Liver (tissue), 9 donors: ENCODE measurements around the gene POLR2H. TPM values are rescaled to one million over a fixed set of nuclear protein-coding genes. Genes with fewer than 3 reads are reported as not detected.

ENCODE experiments used
- DNase-seq: peaks from one replicate; pipeline ENCODE4 v3.0.0-alpha.2; 2017; ENCODE audit warnings: low spot score
- H3K27ac ChIP-seq, 2 donors: one replicate each; pipeline ENCODE4 v1.7.0; 2013; ENCODE audit warnings: inconsistent platforms in 2 of 2, low read length in 2 of 2, control low read depth in 1 of 2, low read depth in 1 of 2, mild to moderate bottlenecking in 1 of 2
- H3K27me3 ChIP-seq, 4 donors: one replicate each; pipeline versions ENCODE4 v1.6.1 to v1.7.0; 2013; ENCODE audit warnings: low read length in 3 of 4, inconsistent platforms in 1 of 4, mild to moderate bottlenecking in 1 of 4, moderate library complexity in 1 of 4; ENCODE audit not compliant: control insufficient read depth in 4 of 4, insufficient read depth in 4 of 4
- H3K36me3 ChIP-seq, 4 donors: one replicate each; pipeline versions ENCODE4 v1.6.1 to v1.7.0; 2013; ENCODE audit warnings: low read length in 3 of 4, mild to moderate bottlenecking in 3 of 4, low read depth in 1 of 4, moderate library complexity in 1 of 4; ENCODE audit not compliant: control insufficient read depth in 4 of 4, insufficient read depth in 3 of 4
- H3K4me1 ChIP-seq, 4 donors: one replicate each; pipeline versions ENCODE4 v1.6.1 to v1.7.0; 2013; ENCODE audit warnings: low read length in 3 of 4, mild to moderate bottlenecking in 3 of 4, moderate library complexity in 1 of 4; ENCODE audit not compliant: control insufficient read depth in 4 of 4, insufficient read depth in 4 of 4
- H3K4me3 ChIP-seq, 3 donors: one replicate each; pipeline versions ENCODE4 v1.6.1 to v1.7.0; 2013; ENCODE audit warnings: low read length in 3 of 3, control low read depth in 1 of 3, low read depth in 1 of 3, mild to moderate bottlenecking in 1 of 3
- H3K9ac ChIP-seq, 2 donors: one replicate each; pipeline ENCODE4 v1.7.0; 2013; ENCODE audit warnings: low read length in 2 of 2, mild to moderate bottlenecking in 2 of 2, moderate library complexity in 2 of 2, control low read depth in 1 of 2, low read depth in 1 of 2
- H3K9me3 ChIP-seq, 4 donors: one replicate each; pipeline versions ENCODE4 v1.6.1 to v1.7.0; 2013; ENCODE audit warnings: low read length in 3 of 4; ENCODE audit not compliant: control insufficient read depth in 4 of 4
- EGR1 ChIP-seq, 2 donors: IDR thresholded peaks; 2 replicates each; pipeline ENCODE4 v1.6.1; 2016 to 2018; ENCODE audit warnings: antibody characterized with exemption in 2 of 2, low read depth in 2 of 2
- FOXA1 ChIP-seq: IDR thresholded peaks from 2 replicates; pipeline ENCODE4 v1.6.1; 2016; ENCODE audit warnings: antibody characterized with exemption
- FOXA2 ChIP-seq: IDR thresholded peaks from 2 replicates; pipeline ENCODE4 v1.6.1; 2016; ENCODE audit warnings: antibody characterized with exemption
- GABPA ChIP-seq, 2 donors: IDR thresholded peaks in 1 of 2; conservative IDR thresholded peaks in 1 of 2; 2 replicates each; pipeline ENCODE4 v1.6.1; 2016; ENCODE audit warnings: antibody characterized with exemption in 2 of 2, mild to moderate bottlenecking in 1 of 2, moderate library complexity in 1 of 2
- HNF4A ChIP-seq, 2 donors: conservative IDR thresholded peaks; 2 replicates each; pipeline ENCODE4 v1.6.1; 2016; ENCODE audit warnings: antibody characterized with exemption in 2 of 2, mild to moderate bottlenecking in 2 of 2
- HNF4G ChIP-seq: IDR thresholded peaks from 2 replicates; pipeline ENCODE4 v1.6.1; 2016; ENCODE audit warnings: antibody characterized with exemption
- JUND ChIP-seq, 2 donors: IDR thresholded peaks; 2 replicates each; pipeline ENCODE4 v1.6.1; 2016; ENCODE audit warnings: antibody characterized with exemption in 2 of 2
- RAD21 ChIP-seq, 2 donors: IDR thresholded peaks; 2 replicates each; pipeline ENCODE4 v1.6.1; 2016; ENCODE audit warnings: antibody characterized with exemption in 2 of 2, mild to moderate bottlenecking in 2 of 2
- RXRA ChIP-seq, 2 donors: IDR thresholded peaks; 2 replicates each; pipeline ENCODE4 v1.6.1; 2017 to 2018; ENCODE audit warnings: antibody characterized with exemption in 2 of 2, mild to moderate bottlenecking in 1 of 2
- SP1 ChIP-seq: IDR thresholded peaks from 2 replicates; pipeline ENCODE4 v1.6.1; 2018; ENCODE audit warnings: antibody characterized with exemption, mild to moderate bottlenecking
- YY1 ChIP-seq: IDR thresholded peaks from 2 replicates; pipeline ENCODE4 v1.6.1; 2016; ENCODE audit warnings: antibody characterized with exemption, mild to moderate bottlenecking
- WGBS: extraction: QIAGEN DNeasy Blood & Tissue Kit; methylation state at CpG from one replicate; pipeline ENCODE4 v1.1.7; 2013; 5-methylcytosine and 5-hydroxymethylcytosine counted together
- polyA plus RNA-seq, 2 donors: library from polyadenylated mRNA; stranded (reverse) in 1 of 2; unstranded in 1 of 2; fragments of 200-250 nt in 1 of 2; fragments of >200 nt in 1 of 2; fragmentation: Nextera tagmentation in 1 of 2; extraction: Ambion mirVana in 1 of 2; gene quantifications; one replicate each; pipeline versions ENCODE4 v1.2.1 to v1.2.3, GENCODE V29; 2013 to 2015
- total RNA-seq, 2 donors: library from RNA; depleted of rRNA; stranded (reverse); fragments of >200 nt; gene quantifications; one replicate each; pipeline ENCODE4 v1.2.3, GENCODE V29; 2014
- TF ChIP-seq, protein P1 (sequence below): IDR thresholded peaks from 2 replicates; pipeline ENCODE4 v1.6.1; 2016; ENCODE audit warnings: antibody characterized with exemption
- TF ChIP-seq, protein P2 (sequence below): IDR thresholded peaks from 2 replicates; pipeline ENCODE4 v1.6.1; 2016; ENCODE audit warnings: antibody characterized with exemption, mild to moderate bottlenecking
- TF ChIP-seq, protein P3 (sequence below): IDR thresholded peaks from 2 replicates; pipeline ENCODE4 v1.6.1; 2016; ENCODE audit warnings: antibody characterized with exemption
- TF ChIP-seq, protein P4 (sequence below): IDR thresholded peaks from 2 replicates; pipeline ENCODE4 v1.6.1; 2016; ENCODE audit warnings: antibody characterized with exemption
- donor health status: healthy.
- donor health status: healthy.
- donor health status: healthy.
- donor health status: healthy.
- donor health status: healthy.

POLR2H gene
- total and polyA plus RNA-seq, 4 donors: 25.7 to 55.7 (median 43.5) TPM

DNA sequence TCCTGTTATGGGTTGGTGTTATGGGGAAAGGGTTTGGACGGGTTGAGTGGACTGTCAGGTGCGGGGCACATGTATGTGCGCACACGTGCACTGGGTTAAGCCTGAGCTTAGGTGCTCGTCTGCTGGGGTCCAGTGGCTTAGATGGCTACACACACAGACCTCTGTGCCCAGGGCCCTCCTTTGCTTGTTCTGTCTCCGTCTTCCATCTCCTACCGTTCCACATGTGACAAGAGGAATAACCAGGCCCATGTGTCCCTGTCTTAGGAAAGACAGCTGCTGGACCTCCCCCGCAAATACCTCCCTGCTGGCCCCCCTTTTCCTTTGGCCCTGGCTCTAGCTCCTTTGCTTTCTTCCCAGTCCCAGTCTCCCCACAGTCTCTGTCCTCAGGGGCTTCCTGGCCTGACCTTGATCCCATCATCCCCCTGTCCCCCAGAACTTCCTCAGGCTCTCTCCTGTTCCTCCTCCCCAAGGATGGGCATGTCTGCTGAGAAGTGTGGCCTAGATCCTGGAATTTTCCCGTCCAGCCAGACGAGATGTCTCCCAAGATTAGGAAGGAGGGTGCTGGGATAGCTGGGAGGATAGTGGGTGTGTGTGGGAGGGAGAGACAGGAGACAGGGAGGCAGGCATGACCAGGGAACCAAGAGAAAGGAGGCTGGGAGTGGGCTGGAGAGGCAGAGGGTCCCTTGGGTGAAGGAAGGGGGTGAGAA, 17.3 kb downstream of the POLR2H start:
- Histone ChIP-seq H3K9me3 (no peaks in the 10 kb centered on the region), H3K27me3 (no peaks in the 10 kb centered on the region), H3K36me3 (peaks cover 5 to 24% (median 14%) of the 10 kb centered on the region in 4 donors), H3K9ac (peak overlapping the region; percentile 73 to 99), H3K4me3 (peak overlapping the region; percentile 77 to 98 (median 81)), H3K4me1 (peaks cover 3 to 27% (median 11%) of the 10 kb centered on the region in 4 donors), H3K27ac (peak overlapping the region; percentile 94 to 96)
- DNase-seq: no peak
- WGBS: 36% methylated on average over 10 of the region's 10 CpGs
- no peak for TF ChIP-seq HNF4A (conservative IDR thresholded peaks at IDR 0.05)
- TF ChIP-seq, protein P1, sequence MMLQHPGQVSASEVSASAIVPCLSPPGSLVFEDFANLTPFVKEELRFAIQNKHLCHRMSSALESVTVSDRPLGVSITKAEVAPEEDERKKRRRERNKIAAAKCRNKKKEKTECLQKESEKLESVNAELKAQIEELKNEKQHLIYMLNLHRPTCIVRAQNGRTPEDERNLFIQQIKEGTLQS: no peak
- no peak for TF ChIP-seq FOXA2
- TF ChIP-seq YY1: no peak
- no peak for TF ChIP-seq HNF4G
- no peak for TF ChIP-seq RAD21 (IDR thresholded peaks at IDR 0.05)
- TF ChIP-seq, protein P2, sequence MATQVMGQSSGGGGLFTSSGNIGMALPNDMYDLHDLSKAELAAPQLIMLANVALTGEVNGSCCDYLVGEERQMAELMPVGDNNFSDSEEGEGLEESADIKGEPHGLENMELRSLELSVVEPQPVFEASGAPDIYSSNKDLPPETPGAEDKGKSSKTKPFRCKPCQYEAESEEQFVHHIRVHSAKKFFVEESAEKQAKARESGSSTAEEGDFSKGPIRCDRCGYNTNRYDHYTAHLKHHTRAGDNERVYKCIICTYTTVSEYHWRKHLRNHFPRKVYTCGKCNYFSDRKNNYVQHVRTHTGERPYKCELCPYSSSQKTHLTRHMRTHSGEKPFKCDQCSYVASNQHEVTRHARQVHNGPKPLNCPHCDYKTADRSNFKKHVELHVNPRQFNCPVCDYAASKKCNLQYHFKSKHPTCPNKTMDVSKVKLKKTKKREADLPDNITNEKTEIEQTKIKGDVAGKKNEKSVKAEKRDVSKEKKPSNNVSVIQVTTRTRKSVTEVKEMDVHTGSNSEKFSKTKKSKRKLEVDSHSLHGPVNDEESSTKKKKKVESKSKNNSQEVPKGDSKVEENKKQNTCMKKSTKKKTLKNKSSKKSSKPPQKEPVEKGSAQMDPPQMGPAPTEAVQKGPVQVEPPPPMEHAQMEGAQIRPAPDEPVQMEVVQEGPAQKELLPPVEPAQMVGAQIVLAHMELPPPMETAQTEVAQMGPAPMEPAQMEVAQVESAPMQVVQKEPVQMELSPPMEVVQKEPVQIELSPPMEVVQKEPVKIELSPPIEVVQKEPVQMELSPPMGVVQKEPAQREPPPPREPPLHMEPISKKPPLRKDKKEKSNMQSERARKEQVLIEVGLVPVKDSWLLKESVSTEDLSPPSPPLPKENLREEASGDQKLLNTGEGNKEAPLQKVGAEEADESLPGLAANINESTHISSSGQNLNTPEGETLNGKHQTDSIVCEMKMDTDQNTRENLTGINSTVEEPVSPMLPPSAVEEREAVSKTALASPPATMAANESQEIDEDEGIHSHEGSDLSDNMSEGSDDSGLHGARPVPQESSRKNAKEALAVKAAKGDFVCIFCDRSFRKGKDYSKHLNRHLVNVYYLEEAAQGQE: no peak
- TF ChIP-seq, protein P3, sequence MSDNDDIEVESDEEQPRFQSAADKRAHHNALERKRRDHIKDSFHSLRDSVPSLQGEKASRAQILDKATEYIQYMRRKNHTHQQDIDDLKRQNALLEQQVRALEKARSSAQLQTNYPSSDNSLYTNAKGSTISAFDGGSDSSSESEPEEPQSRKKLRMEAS: no peak

DNA sequence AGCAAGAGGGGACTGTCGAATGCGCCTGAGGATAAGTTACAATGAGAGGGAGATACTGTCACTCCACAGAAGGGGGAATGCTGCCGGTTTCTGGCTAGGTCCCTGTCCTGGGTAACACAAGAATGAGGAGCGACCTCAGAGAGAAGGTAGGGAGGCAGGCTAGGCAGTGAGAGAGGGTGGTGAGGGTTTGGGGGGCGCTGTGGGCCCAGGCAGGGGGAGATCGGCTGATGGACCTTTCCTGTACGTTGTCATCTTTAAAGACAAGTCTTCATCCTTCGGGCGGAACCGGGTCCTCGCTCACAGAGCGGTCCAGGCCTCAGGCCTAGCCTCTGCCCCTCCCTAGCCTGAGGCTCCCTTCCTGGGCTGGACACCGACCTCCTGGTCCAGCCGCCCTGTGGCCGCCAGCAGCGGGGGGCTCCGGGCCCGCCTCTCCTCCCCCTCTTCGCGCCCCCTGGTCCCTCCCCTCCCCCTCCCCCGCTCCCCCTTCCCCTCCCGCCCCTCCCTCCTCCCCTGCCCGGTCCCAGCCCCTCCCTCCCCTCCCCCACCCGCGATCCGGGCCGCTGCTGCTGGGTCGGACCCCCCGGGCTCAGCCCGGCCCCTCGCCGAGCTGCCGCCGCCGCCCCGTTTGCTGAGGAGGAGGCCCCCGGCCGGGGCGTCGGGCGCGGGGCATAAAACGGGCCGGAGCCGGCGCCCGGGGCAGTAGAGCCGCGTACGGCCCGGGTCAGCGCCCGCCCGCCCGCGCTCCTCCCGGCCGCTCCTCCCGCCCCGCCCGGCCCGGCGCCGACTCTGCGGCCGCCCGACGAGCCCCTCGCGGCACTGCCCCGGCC, 18.1 kb downstream of the POLR2H start, which contains the start of gene CHRD:
CHRD (plus strand) TSS at position 697 of the 827 bp plus-strand sequence. CDS start 265 bp downstream, outside the sequence.
- peaks cover 3 to 27% (median 11%) of the 10 kb centered on the region in 4 donors for H3K4me1 ChIP-seq
- 7% methylated on average over 65 of the region's 71 CpGs for WGBS
- TF ChIP-seq FOXA1 (no peak), YY1 (no peak), SP1 (no peak), HNF4G (no peak), GABPA (IDR thresholded peaks at IDR 0.05 in 1 of 2, conservative IDR thresholded peaks at IDR 0.05 in 1 of 2) (no peak), FOXA2 (no peak), RXRA (IDR thresholded peaks at IDR 0.05) (no peak), JUND (IDR thresholded peaks at IDR 0.05) (no peak), RAD21 (IDR thresholded peaks at IDR 0.05) (no peak), EGR1 (IDR thresholded peaks at IDR 0.05; ENCODE audit: low read depth in 2 of 2) (no peak)
- TF ChIP-seq, protein P3: no peak
- TF ChIP-seq, protein P2: no peak
- TF ChIP-seq, protein P4, sequence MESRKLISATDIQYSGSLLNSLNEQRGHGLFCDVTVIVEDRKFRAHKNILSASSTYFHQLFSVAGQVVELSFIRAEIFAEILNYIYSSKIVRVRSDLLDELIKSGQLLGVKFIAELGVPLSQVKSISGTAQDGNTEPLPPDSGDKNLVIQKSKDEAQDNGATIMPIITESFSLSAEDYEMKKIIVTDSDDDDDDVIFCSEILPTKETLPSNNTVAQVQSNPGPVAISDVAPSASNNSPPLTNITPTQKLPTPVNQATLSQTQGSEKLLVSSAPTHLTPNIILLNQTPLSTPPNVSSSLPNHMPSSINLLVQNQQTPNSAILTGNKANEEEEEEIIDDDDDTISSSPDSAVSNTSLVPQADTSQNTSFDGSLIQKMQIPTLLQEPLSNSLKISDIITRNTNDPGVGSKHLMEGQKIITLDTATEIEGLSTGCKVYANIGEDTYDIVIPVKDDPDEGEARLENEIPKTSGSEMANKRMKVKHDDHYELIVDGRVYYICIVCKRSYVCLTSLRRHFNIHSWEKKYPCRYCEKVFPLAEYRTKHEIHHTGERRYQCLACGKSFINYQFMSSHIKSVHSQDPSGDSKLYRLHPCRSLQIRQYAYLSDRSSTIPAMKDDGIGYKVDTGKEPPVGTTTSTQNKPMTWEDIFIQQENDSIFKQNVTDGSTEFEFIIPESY: no peak
- H3K9ac ChIP-seq: peak within 1 kb of the TSS; percentile 73 to 99
- no peak for DNase-seq
- no peaks in the 10 kb centered on the region for H3K27me3 ChIP-seq
- peak within 1 kb of the TSS; percentile 77 to 98 (median 81) for H3K4me3 ChIP-seq
- peak within 1 kb of the TSS; percentile 94 to 96 for H3K27ac ChIP-seq
- no peaks in the 10 kb centered on the region for H3K9me3 ChIP-seq
- peaks cover 7 to 24% (median 13%) of the 10 kb centered on the region in 4 donors for H3K36me3 ChIP-seq
